Measurements from ENCODE around the gene PLA2G6.

GRCh38 chr22:38222797-38223119 lies 41.1 kb upstream of the PLA2G6 start:
- TF ChIP-seq CTCF (IDR thresholded peaks at IDR 0.05) (no peak), POLR2A (IDR thresholded peaks at IDR 0.05) (no peak)
